AG04450 (cell line): Measurements from ENCODE around the gene ANTKMT. TPM values are rescaled to one million over a fixed set of nuclear protein-coding genes. Genes with fewer than 3 reads are reported as not detected.

ENCODE experiments used
- CTCF ChIA-PET: fragments of 300-600, 350-600 bp; formaldehyde crosslinking; extraction: SDS; loops from one replicate; lab custom pipeline; 2022; ENCODE audit warnings: antibody characterized with exemption, inconsistent platforms; lab: Charles Lee
- POLR2A ChIA-PET: fragments of 350-600 bp; formaldehyde crosslinking; extraction: SDS; loops from one replicate; lab custom pipeline; 2021; ENCODE audit warnings: antibody characterized with exemption, inconsistent platforms; lab: Yijun Ruan, JAX
- DNase-seq: peaks from one replicate; pipeline ENCODE4 v3.0.0-alpha.2; 2011; ENCODE audit warnings: low read depth, low spot score
- H3K27ac ChIP-seq: one replicate; pipeline ENCODE4 v1.5.1; 2012; ENCODE audit warnings: low read depth, low read length, control low read depth
- H3K27me3 ChIP-seq: one replicate; pipeline ENCODE4 v1.6.0; 2012; ENCODE audit warnings: low read length; ENCODE audit not compliant: control insufficient read depth, insufficient read depth
- H3K4me3 ChIP-seq: 2 replicates; pipeline ENCODE4 v1.5.1; 2011; ENCODE audit warnings: mild to moderate bottlenecking, low read depth, low read length, control low read depth
- H3K9me3 ChIP-seq: 2 replicates; pipeline ENCODE4 v1.5.1; 2012; ENCODE audit warnings: low read length; ENCODE audit not compliant: control insufficient read depth, insufficient read depth
- CTCF ChIP-seq: IDR thresholded peaks from 2 replicates; pipeline ENCODE4 v1.5.1; 2011; ENCODE audit warnings: low read depth, low read length, control low read depth, inconsistent platforms
- polyA plus RNA-seq: library from polyadenylated mRNA; depleted of rRNA; stranded (reverse); fragments of >200 nt; gene quantifications from 2 replicates; pipeline ENCODE4 v1.2.3, GENCODE V29; 2011

ANTKMT gene
- polyA plus RNA-seq, 1 experiment: 5.3 TPM

- ChIA-PET POLR2A (interaction anchor here (0.6 to 1.2 kb wide), 3 partner anchors 16 to 113 kb away, joined by 3 read pairs; no protein-coding TSS in a partner anchor), CTCF (interaction anchor here (0.6 to 1.4 kb wide), 2 partner anchors 27 to 303 kb away, joined by 3 to 4 read pairs; no protein-coding TSS in a partner anchor)
- H3K27ac ChIP-seq: no peak overlapping the region
- peaks cover 16% of the 10 kb centered on the region; the same call in 1 of the 2 replicates for H3K9me3 ChIP-seq
- no peak overlapping the region for H3K4me3 ChIP-seq
- DNase-seq: no peak
- no peak for TF ChIP-seq CTCF
- no peaks in the 10 kb centered on the region for H3K27me3 ChIP-seq
These were observed 35.8 kb upstream of the ANTKMT start for GRCh38 chr16:684961-685696.

- ChIA-PET POLR2A (no interaction called here), CTCF (interaction anchor here (0.7 to 1.4 kb wide), 2 partner anchors 26 to 179 kb away, joined by 3 to 4 read pairs; no protein-coding TSS in a partner anchor)
- Histone ChIP-seq H3K27me3 (no peaks in the 10 kb centered on the region), H3K27ac (no peak overlapping the region), H3K9me3 (peaks cover 13% of the 10 kb centered on the region; the same call in 1 of the 2 replicates), H3K4me3 (no peak overlapping the region)
- TF ChIP-seq CTCF: peak; percentile 36
- no peak for DNase-seq
These were observed 35.0 kb upstream of the ANTKMT start for GRCh38 chr16:685967-686366.

GRCh38 chr16:686459-687260 is 34.3 kb upstream of the ANTKMT start:
- ChIA-PET POLR2A (no interaction called here), CTCF (interaction anchor here (1.4 kb wide), 1 partner anchor 26 kb away, joined by 3 read pairs; no protein-coding TSS in a partner anchor)
- DNase-seq: no peak
- no peak overlapping the region for H3K27ac ChIP-seq
- TF ChIP-seq CTCF: no peak
- no peaks in the 10 kb centered on the region for H3K27me3 ChIP-seq
- H3K9me3 ChIP-seq: peaks cover 9% of the 10 kb centered on the region; the same call in 1 of the 2 replicates
- H3K4me3 ChIP-seq: no peak overlapping the region

GRCh38 chr16:687499-687898 is 33.4 kb upstream of the ANTKMT start:
- TF ChIP-seq CTCF: no peak
- DNase-seq: no peak
- Histone ChIP-seq H3K4me3 (no peak overlapping the region), H3K9me3 (peaks cover 9% of the 10 kb centered on the region; the same call in 1 of the 2 replicates), H3K27me3 (peaks cover 6% of the 10 kb centered on the region), H3K27ac (no peak overlapping the region)
- ChIA-PET CTCF (no interaction called here), POLR2A (no interaction called here)
